ENCODE data around the gene ZSCAN26.

DNA sequence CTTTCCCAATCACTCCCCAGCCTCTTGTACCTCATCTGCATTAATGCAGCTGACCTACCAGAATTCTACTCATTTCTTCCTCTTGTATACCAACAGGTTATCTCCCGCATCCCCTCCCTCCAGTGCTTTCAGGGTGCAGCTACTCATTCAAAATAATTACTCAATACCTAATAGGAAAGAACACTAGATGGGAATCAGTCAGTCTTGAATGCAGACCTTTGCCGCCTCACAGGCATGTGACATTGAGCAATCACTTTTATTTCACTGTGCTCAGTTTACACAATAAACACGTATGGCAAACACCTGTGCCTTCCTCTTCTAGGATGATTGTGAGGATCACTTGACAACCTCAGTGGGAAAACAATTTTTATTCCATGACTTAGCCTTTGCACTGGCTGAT is 55.7 kb downstream of the ZSCAN26 start:
- TF ChIP-seq EZH2 (IDR thresholded peaks at IDR 0.05; ENCODE audit: low read length, unreplicated experiment) = no peak
- TF ChIP-seq, protein P1, sequence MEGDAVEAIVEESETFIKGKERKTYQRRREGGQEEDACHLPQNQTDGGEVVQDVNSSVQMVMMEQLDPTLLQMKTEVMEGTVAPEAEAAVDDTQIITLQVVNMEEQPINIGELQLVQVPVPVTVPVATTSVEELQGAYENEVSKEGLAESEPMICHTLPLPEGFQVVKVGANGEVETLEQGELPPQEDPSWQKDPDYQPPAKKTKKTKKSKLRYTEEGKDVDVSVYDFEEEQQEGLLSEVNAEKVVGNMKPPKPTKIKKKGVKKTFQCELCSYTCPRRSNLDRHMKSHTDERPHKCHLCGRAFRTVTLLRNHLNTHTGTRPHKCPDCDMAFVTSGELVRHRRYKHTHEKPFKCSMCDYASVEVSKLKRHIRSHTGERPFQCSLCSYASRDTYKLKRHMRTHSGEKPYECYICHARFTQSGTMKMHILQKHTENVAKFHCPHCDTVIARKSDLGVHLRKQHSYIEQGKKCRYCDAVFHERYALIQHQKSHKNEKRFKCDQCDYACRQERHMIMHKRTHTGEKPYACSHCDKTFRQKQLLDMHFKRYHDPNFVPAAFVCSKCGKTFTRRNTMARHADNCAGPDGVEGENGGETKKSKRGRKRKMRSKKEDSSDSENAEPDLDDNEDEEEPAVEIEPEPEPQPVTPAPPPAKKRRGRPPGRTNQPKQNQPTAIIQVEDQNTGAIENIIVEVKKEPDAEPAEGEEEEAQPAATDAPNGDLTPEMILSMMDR (conservative IDR thresholded peaks at IDR 0.05; ENCODE audit: low read depth, low read length) = no peak
